Thymus (tissue), 11 donors: ENCODE results near the gene KRTAP10-3. TPM values are rescaled to one million over a fixed set of nuclear protein-coding genes. Genes with fewer than 3 reads are reported as not detected.
A peak's percentile ranks its signal among the peaks of the same experiment; 100 is the strongest.

Experiments
- DNase-seq, 9 donors: peaks; one replicate each; pipeline ENCODE4 v3.0.0-alpha.2; 2013; ENCODE audit warnings: low spot score in 9 of 9, low read depth in 6 of 9, missing footprints in 1 of 9
- H3K27ac ChIP-seq, 2 donors: one replicate each; pipeline ENCODE4 v1.5.1; 2013; ENCODE audit warnings: control low read depth in 1 of 2, low read depth in 1 of 2, low read length in 1 of 2, mild to moderate bottlenecking in 1 of 2, moderate library complexity in 1 of 2
- H3K27me3 ChIP-seq, 2 donors: one replicate each; pipeline ENCODE4 v1.5.1; 2013; ENCODE audit warnings: low read length in 1 of 2; ENCODE audit not compliant: control insufficient read depth in 2 of 2, insufficient read depth in 1 of 2
- H3K36me3 ChIP-seq, 2 donors: one replicate each; pipeline ENCODE4 v1.5.1; 2013; ENCODE audit warnings: low read length in 1 of 2, mild to moderate bottlenecking in 1 of 2, moderate library complexity in 1 of 2; ENCODE audit not compliant: control insufficient read depth in 2 of 2, insufficient read depth in 2 of 2
- H3K4me1 ChIP-seq, 2 donors: one replicate each; pipeline ENCODE4 v1.5.1; 2013; ENCODE audit warnings: low read length in 2 of 2; ENCODE audit not compliant: control insufficient read depth in 2 of 2, insufficient read depth in 2 of 2
- H3K4me3 ChIP-seq, 2 donors: one replicate each; pipeline ENCODE4 v1.5.1; 2013; ENCODE audit warnings: low read length in 2 of 2, control low read depth in 1 of 2, mild to moderate bottlenecking in 1 of 2
- H3K9me3 ChIP-seq, 2 donors: one replicate each; pipeline ENCODE4 v1.5.1; 2013; ENCODE audit warnings: low read length in 1 of 2, mild to moderate bottlenecking in 1 of 2; ENCODE audit not compliant: control insufficient read depth in 2 of 2, insufficient read depth in 1 of 2
- WGBS: extraction: QIAGEN DNeasy Blood & Tissue Kit; methylation state at CpG from one replicate; pipeline ENCODE4 v1.1.7; 2013; 5-methylcytosine and 5-hydroxymethylcytosine counted together
- polyA plus RNA-seq: library from polyadenylated mRNA; stranded (reverse); fragments of 200-250 nt; gene quantifications from one replicate; pipeline ENCODE4 v1.2.3, GENCODE V29; 2013
- total RNA-seq: library from RNA; stranded (reverse); fragments of 120-200 nt; gene quantifications from one replicate; pipeline ENCODE4 v1.2.4, GENCODE V29; 2013
- donor health status: healthy.

KRTAP10-3 gene
- total and polyA plus RNA-seq, 2 donors = not detected

DNA sequence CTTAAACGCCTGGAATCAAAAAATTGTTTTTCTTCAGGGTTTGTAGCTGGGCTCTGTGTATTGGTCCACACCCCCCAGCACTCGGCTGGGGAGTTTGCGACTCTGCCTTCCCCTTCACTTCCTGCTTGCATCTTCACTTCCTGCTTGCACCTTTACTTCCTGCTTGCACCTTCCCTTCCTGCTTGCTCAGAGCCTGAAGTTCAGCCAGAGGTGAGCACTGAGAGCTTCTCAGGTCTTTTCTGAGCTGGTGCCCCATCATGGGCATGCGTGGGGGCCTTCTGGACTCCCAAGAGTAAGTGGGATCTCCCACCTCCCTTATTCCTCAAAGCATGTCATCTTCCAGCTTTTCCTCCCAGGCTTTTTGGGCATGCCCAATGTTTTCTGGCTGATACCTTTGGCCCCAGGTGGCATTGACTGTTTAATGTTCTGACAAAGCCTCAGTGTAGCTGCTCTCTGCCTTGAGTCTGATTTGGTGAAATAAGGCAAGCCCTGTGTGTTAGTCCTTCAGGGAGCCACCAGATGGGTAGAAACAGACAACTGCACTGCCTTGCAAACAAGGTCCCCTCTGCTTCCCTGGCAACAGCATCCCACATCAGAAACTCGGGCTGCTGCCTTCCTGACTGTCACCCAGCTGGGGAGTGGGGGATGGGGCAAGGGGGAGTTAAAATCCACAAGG is 10.8 kb downstream of the KRTAP10-3 start:
- Histone ChIP-seq H3K27ac (peak overlapping the region in 1 of 2 donors; percentile 31), H3K4me3 (no peak overlapping the region), H3K36me3 (no peaks in the 10 kb centered on the region), H3K4me1 (peaks cover 0 to 6% of the 10 kb centered on the region in 2 donors), H3K9me3 (peaks cover 2 to 4% of the 10 kb centered on the region in 2 donors), H3K27me3 (peaks cover 0 to 5% of the 10 kb centered on the region in 2 donors)
- 50% methylated on average over 5 of the region's 5 CpGs for WGBS
- DNase-seq = peak in 3 of 9 donors; percentile 8 to 51 (median 18)

GRCh38 chr21:44544566-44544965 is 14.0 kb downstream of the KRTAP10-3 start:
- no peak overlapping the region for H3K27ac ChIP-seq
- H3K36me3 ChIP-seq = no peaks in the 10 kb centered on the region
- H3K4me3 ChIP-seq = no peak overlapping the region
- peaks cover 0 to 6% of the 10 kb centered on the region in 2 donors for H3K4me1 ChIP-seq
- peaks cover 2 to 4% of the 10 kb centered on the region in 2 donors for H3K9me3 ChIP-seq
- H3K27me3 ChIP-seq = peaks cover 0 to 4% of the 10 kb centered on the region in 2 donors
- WGBS = 78% methylated on average over 3 of the region's 3 CpGs
- no peak for DNase-seq

- H3K9me3 ChIP-seq = peaks cover 0 to 4% of the 10 kb centered on the region in 2 donors
- peaks cover 0 to 2% of the 10 kb centered on the region in 2 donors for H3K27me3 ChIP-seq
- 93% methylated on average over 1 of the region's 1 CpG for whole genome bisulfite sequencing
- H3K4me3 ChIP-seq = no peak overlapping the region
- no peak overlapping the region for H3K27ac ChIP-seq
- DNase-seq = no peak
- H3K36me3 ChIP-seq = no peaks in the 10 kb centered on the region
- H3K4me1 ChIP-seq = peaks cover 0 to 2% of the 10 kb centered on the region in 2 donors
These were observed 15.9 kb downstream of the KRTAP10-3 start for GRCh38 chr21:44542716-44543115.

DNA sequence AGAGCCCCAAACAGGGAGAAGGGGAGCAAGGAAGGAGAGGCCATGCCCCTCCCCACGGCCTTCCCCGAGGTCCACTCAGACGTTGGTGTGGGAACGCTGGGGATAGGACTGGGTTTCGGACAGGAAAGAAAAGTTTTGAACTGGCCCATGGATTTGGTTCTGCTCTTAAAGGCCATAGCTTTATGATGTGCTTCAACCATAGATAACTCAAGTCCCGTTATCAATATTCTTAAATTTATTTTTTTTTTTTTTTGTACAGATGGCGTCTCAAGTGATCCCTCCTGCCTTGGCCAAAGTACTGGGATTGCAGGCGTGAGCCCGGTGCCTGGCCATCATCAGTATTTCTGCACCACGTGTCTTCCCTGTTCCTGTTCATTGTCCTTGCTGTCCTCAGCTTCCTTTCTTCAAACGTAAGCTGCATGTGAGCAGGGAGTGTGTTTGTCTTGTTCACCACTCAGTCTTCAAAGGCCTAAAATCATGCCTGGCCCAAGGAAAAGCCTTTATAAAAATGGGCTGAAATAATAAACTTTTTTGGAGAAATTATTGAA is 17.8 kb downstream of the KRTAP10-3 start:
- H3K36me3 ChIP-seq = no peaks in the 10 kb centered on the region
- peaks cover 0 to 4% of the 10 kb centered on the region in 2 donors for H3K27me3 ChIP-seq
- no peak overlapping the region for H3K4me3 ChIP-seq
- WGBS = 89% methylated on average over 11 of the region's 11 CpGs
- DNase-seq = no peak
- no peaks in the 10 kb centered on the region for H3K9me3 ChIP-seq
- no peak overlapping the region for H3K27ac ChIP-seq
- H3K4me1 ChIP-seq = no peaks in the 10 kb centered on the region

- Histone ChIP-seq H3K36me3 (no peaks in the 10 kb centered on the region), H3K27ac (no peak within 1 kb of the TSS), H3K4me1 (no peaks in the 10 kb centered on the region), H3K27me3 (peaks cover 0 to 4% of the 10 kb centered on the region in 2 donors), H3K4me3 (no peak within 1 kb of the TSS), H3K9me3 (no peaks in the 10 kb centered on the region)
- WGBS = 82% methylated on average over 21 of the region's 21 CpGs
- no peak for DNase-seq
These were observed 18.5 kb downstream of the KRTAP10-3 start, which contains the start of gene KRTAP10-1 for GRCh38 chr21:44539991-44540666. KRTAP10-1 (minus strand) TSS chr21:44540195; CDS start chr21:44540150, 45 bp downstream.

DNA sequence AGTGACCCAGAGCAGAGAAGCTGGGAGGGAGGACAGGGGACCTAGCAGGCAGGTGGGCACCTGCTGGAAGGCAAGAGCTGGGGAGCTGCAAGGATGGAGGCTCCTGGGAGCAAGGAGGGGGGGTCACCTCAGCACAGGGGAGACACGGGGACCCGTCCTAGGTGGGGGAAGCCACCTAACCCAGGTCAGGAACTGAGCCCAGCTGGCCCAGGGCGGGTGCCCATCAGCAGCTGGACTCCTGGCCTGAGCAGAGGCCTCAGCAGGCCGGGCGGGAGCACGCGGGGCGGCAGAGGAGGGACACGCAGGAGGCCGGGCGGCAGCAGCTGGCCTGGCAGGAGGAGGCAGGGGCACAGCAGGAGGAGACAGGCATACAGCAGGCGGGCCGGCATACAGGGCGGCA is 19.5 kb downstream of the KRTAP10-3 start:
- no peak for DNase-seq
- no peaks in the 10 kb centered on the region for H3K4me1 ChIP-seq
- H3K27me3 ChIP-seq = peaks cover 0 to 4% of the 10 kb centered on the region in 2 donors
- no peak overlapping the region for H3K4me3 ChIP-seq
- no peaks in the 10 kb centered on the region for H3K36me3 ChIP-seq
- H3K27ac ChIP-seq = no peak overlapping the region
- WGBS = 80% methylated on average over 14 of the region's 14 CpGs
- no peaks in the 10 kb centered on the region for H3K9me3 ChIP-seq

- H3K27me3 ChIP-seq = peaks cover 0 to 4% of the 10 kb centered on the region in 2 donors
- no peaks in the 10 kb centered on the region for H3K4me1 ChIP-seq
- WGBS = 96% methylated on average over 33 of the region's 33 CpGs
- H3K4me3 ChIP-seq = no peak overlapping the region
- no peaks in the 10 kb centered on the region for H3K9me3 ChIP-seq
- no peak for DNase-seq
- no peaks in the 10 kb centered on the region for H3K36me3 ChIP-seq
- no peak overlapping the region for H3K27ac ChIP-seq
These were observed 20.4 kb downstream of the KRTAP10-3 start for GRCh38 chr21:44537930-44538911.

DNA sequence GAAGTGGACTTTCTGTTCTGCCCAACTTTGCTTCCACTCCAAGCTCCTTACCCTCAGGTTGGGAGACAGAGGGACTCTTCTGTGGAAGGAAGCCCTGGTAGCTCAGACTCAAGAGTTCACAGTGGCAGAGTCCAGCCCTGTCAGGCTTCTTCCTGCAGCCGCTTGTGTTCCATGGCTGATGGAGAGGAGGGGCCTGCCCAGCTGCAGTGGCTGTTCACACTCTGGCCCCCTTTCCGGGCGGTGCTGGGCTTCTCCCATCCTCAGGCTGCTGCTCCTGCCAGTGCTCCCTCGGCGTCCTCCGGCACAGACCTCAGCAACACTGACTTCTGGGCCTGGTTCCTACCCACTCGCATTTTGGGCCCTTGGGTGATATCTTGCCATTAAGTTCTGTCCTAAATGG is 22.6 kb downstream of the KRTAP10-3 start:
- Histone ChIP-seq H3K27me3 (peaks cover 0 to 4% of the 10 kb centered on the region in 2 donors), H3K4me1 (no peaks in the 10 kb centered on the region), H3K36me3 (no peaks in the 10 kb centered on the region), H3K27ac (no peak overlapping the region), H3K9me3 (no peaks in the 10 kb centered on the region), H3K4me3 (no peak overlapping the region)
- WGBS = 80% methylated on average over 7 of the region's 7 CpGs
- DNase-seq = no peak
